ENCODE measurements around the gene CNTFR.

- TF ChIP-seq, protein P1, sequence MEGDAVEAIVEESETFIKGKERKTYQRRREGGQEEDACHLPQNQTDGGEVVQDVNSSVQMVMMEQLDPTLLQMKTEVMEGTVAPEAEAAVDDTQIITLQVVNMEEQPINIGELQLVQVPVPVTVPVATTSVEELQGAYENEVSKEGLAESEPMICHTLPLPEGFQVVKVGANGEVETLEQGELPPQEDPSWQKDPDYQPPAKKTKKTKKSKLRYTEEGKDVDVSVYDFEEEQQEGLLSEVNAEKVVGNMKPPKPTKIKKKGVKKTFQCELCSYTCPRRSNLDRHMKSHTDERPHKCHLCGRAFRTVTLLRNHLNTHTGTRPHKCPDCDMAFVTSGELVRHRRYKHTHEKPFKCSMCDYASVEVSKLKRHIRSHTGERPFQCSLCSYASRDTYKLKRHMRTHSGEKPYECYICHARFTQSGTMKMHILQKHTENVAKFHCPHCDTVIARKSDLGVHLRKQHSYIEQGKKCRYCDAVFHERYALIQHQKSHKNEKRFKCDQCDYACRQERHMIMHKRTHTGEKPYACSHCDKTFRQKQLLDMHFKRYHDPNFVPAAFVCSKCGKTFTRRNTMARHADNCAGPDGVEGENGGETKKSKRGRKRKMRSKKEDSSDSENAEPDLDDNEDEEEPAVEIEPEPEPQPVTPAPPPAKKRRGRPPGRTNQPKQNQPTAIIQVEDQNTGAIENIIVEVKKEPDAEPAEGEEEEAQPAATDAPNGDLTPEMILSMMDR (IDR thresholded peaks at IDR 0.05), result no peak
- TF ChIP-seq POLR2A (IDR thresholded peaks at IDR 0.05), result no peak
These were observed 2.3 kb downstream of the CNTFR start for GRCh38 chr9:34587271-34587670.

All from body of pancreas (tissue), 4 donors.